Keratinocyte (primary cell): Measurements from ENCODE around the gene KIF5A. TPM values are rescaled to one million over a fixed set of nuclear protein-coding genes. Genes with fewer than 3 reads are reported as not detected.

ENCODE experiments used
- DNase-seq: peaks from one replicate; pipeline ENCODE4 v3.0.0-alpha.2; 2011; ENCODE audit warnings: low read depth, missing footprints, low spot score
- FAIRE-seq: peaks from 2 replicates; lab custom pipeline; 2011; peaks lifted over from hg19 to GRCh38; lab: Jason Lieb, UNC
- H2AFZ ChIP-seq: 2 replicates; pipeline ENCODE4 v1.6.0; 2012; ENCODE audit warnings: low read length, control low read depth, inconsistent platforms; ENCODE audit not compliant: control insufficient read depth
- H3K27ac ChIP-seq: 2 replicates; pipeline ENCODE4 v1.5.1; 2011; ENCODE audit warnings: low read length; ENCODE audit not compliant: control insufficient read depth, insufficient read depth
- H3K27me3 ChIP-seq: 3 replicates; pipeline ENCODE4 v1.6.0; 2011; ENCODE audit warnings: low read length; ENCODE audit not compliant: control insufficient read depth, insufficient read depth; ENCODE audit errors: extremely low read depth
- H3K36me3 ChIP-seq, 2 experiments: 2 replicates in 1 of 2; 3 replicates in 1 of 2; pipeline ENCODE4 v1.5.1; 2011; ENCODE audit warnings: low read length in 2 of 2, mild to moderate bottlenecking in 1 of 2; ENCODE audit not compliant: control insufficient read depth in 2 of 2, insufficient read depth in 2 of 2; ENCODE audit errors: extremely low read depth in 1 of 2
- H3K4me1 ChIP-seq: 3 replicates; pipeline ENCODE4 v1.5.1; 2011; ENCODE audit warnings: low read length; ENCODE audit not compliant: control insufficient read depth, insufficient read depth; ENCODE audit errors: extremely low read depth
- H3K4me2 ChIP-seq: 3 replicates; pipeline ENCODE4 v1.6.0; 2011; ENCODE audit warnings: low read depth, low read length; ENCODE audit not compliant: control insufficient read depth, insufficient read depth; ENCODE audit errors: extremely low read depth
- H3K4me3 ChIP-seq, 3 experiments: fragments of 200-600 bp in 1 of 3; sonication (generic) in 1 of 3; 2 replicates in 2 of 3; 3 replicates in 1 of 3; pipeline ENCODE4 v1.5.1; 2011 to 2016; ENCODE audit warnings: low read length in 3 of 3, mild to moderate bottlenecking in 3 of 3, control low read depth in 2 of 3, inconsistent platforms in 1 of 3, low read depth in 1 of 3, mixed read lengths in 1 of 3, mixed run types in 1 of 3, moderate library complexity in 1 of 3; ENCODE audit not compliant: control insufficient read depth in 2 of 3, insufficient read depth in 2 of 3; ENCODE audit errors: extremely low read depth in 1 of 3
- H3K79me2 ChIP-seq: 2 replicates; pipeline ENCODE4 v1.6.0; 2012; ENCODE audit warnings: low read length; ENCODE audit not compliant: control insufficient read depth, insufficient read depth
- H3K9ac ChIP-seq: 3 replicates; pipeline ENCODE4 v1.6.0; 2011; ENCODE audit warnings: low read length; ENCODE audit not compliant: control insufficient read depth, insufficient read depth; ENCODE audit errors: extremely low read depth
- H3K9me1 ChIP-seq: 3 replicates; pipeline ENCODE4 v1.6.0; 2011; ENCODE audit warnings: low read length; ENCODE audit not compliant: control insufficient read depth, insufficient read depth; ENCODE audit errors: extremely low read depth
- H3K9me3 ChIP-seq: 2 replicates; pipeline ENCODE4 v1.5.1; 2012; ENCODE audit warnings: low read depth, low read length; ENCODE audit not compliant: control insufficient read depth
- H4K20me1 ChIP-seq: 3 replicates; pipeline ENCODE4 v1.6.0; 2011; ENCODE audit warnings: low read length; ENCODE audit not compliant: control insufficient read depth, insufficient read depth; ENCODE audit errors: extremely low read depth
- EZH2 ChIP-seq: IDR thresholded peaks from one replicate; pipeline ENCODE4 v1.6.1; 2012; ENCODE audit warnings: inconsistent platforms, mild to moderate bottlenecking, low read length, moderate library complexity
- dilution Hi-C: fragments of 300-500 bp; cut with MboI; formaldehyde crosslinking; loops from one replicate; pipeline ENCODE4 v1.7.0; 2020; ENCODE audit warnings: low sequenced_read_pairs; ENCODE audit not compliant: extremely low pct_ligation_motif_present
- polyA plus RNA-seq, 5 experiments: library from polyadenylated mRNA; depleted of rRNA in 3 of 5; stranded (reverse) in 3 of 5; stranded (forward) in 1 of 5; unstranded in 1 of 5; fragments of >200 nt; gene quantifications; 1 replicate in 1 of 5; 2 replicates in 3 of 5; 3 replicates in 1 of 5; pipeline versions ENCODE4 v1.2.1 to v1.2.3, GENCODE V29; 2011 to 2012; ENCODE audit warnings: missing spikeins in 2 of 5, low read depth in 1 of 5, low replicate concordance in 1 of 5
- TF ChIP-seq, protein P1 (sequence below), 3 experiments: IDR thresholded peaks in 1 of 3; conservative IDR thresholded peaks in 1 of 3; optimal IDR thresholded peaks in 1 of 3; 2 replicates in 2 of 3; 3 replicates in 1 of 3; pipeline versions ENCODE3 to v1.5.1; 2011; ENCODE audit warnings: low read length in 3 of 3, mild to moderate bottlenecking in 3 of 3, moderate library complexity in 2 of 3, control low read depth in 1 of 3, inconsistent platforms in 1 of 3; ENCODE audit not compliant: insufficient read depth in 2 of 3; ENCODE audit errors: extremely low read depth in 1 of 3

KIF5A gene
- polyA plus RNA-seq, 1 donor (not counting 4 experiments of a cell fraction or from before 2014, with no cell fraction given), result 0.05 TPM

DNA sequence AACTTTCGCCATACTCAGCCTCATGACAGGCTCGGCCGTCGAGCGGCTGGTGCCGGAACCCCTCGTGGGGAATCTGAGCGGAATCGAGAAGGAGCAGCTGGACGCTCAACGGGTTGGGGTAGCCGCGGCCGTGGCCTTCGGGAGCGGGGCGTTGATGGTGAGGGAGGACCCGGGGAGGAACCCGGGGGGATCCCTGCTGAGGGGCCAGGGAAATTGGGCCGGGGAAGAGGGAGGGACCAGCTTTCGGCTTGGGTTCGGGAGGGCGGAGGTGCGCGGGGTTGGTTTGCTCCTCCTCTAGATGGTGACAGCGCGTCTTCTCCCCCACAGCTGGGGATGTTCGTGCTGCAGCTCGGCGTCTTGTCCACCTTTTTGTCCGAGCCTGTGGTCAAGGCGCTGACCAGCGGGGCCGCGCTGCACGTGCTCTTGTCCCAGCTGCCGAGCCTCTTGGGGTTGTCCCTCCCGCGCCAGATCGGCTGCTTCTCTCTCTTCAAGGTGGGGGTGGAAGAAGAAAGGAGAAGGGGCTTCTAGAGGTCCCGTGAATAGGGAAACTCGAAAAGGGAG lies 71.2 kb downstream of the KIF5A start:
- H3K4me3 ChIP-seq, result peak overlapping the region in 1 of 3 experiments; percentile 39

DNA sequence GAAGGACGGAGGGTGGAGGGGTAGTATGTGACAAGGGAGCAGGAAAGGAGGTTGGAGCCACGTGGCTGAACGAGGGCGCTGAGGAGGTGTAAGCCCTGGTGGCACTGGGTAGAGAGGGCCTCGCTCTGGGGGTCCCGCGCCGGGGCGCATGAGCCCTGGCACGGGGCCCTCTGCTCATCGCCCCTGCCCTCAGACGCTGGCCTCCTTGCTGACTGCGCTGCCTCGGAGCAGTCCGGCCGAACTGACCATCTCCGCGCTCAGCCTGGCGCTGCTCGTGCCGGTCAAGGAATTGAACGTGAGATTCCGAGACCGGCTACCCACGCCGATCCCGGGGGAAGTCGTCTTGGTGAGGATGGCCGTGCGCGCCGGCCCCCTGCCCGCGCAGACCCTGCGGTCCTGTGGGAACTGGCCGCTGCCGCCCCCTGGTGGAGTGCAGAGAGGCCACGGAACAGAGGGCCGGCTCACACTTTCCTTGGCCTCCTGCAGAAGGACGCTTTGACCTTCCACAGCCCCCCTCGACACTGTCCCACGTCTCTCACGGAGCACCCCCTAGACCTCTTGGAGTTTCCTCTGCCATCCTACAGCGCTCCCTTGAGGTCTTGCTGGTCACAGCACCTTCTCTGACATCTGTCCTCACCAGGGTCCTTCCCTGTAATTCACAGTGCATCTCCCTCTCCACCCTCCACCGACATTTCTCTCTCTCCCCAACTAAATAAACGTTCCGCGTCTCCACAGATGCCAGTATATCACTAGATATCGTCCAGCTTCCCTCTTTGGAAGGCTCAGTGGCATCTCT lies 71.9 kb downstream of the KIF5A start:
- TF ChIP-seq EZH2, result peak; percentile 85
- TF ChIP-seq, protein P1, sequence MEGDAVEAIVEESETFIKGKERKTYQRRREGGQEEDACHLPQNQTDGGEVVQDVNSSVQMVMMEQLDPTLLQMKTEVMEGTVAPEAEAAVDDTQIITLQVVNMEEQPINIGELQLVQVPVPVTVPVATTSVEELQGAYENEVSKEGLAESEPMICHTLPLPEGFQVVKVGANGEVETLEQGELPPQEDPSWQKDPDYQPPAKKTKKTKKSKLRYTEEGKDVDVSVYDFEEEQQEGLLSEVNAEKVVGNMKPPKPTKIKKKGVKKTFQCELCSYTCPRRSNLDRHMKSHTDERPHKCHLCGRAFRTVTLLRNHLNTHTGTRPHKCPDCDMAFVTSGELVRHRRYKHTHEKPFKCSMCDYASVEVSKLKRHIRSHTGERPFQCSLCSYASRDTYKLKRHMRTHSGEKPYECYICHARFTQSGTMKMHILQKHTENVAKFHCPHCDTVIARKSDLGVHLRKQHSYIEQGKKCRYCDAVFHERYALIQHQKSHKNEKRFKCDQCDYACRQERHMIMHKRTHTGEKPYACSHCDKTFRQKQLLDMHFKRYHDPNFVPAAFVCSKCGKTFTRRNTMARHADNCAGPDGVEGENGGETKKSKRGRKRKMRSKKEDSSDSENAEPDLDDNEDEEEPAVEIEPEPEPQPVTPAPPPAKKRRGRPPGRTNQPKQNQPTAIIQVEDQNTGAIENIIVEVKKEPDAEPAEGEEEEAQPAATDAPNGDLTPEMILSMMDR (optimal IDR thresholded peaks at IDR 0.05 in 1 of 3, IDR thresholded peaks at IDR 0.05 in 1 of 3, conservative IDR thresholded peaks at IDR 0.05 in 1 of 3; ENCODE audit: extremely low read depth in 1 of 3, insufficient read depth in 2 of 3, low read length in 3 of 3), result peak; percentile 61 to 98 (median 84)
- FAIRE-seq (no peak), DNase-seq (no peak)
- Histone ChIP-seq H3K9ac (no peak overlapping the region), H4K20me1 (peaks cover 3% of the 10 kb centered on the region), H2AFZ (no peak overlapping the region), H3K9me1 (no peaks in the 10 kb centered on the region), H3K36me3 (no peaks in the 10 kb centered on the region), H3K27ac (no peak overlapping the region), H3K9me3 (no peaks in the 10 kb centered on the region), H3K4me2 (peak overlapping the region; percentile 75), H3K4me3 (peak overlapping the region in 2 of 3 experiments; percentile 24 to 39), H3K79me2 (no peaks in the 10 kb centered on the region), H3K4me1 (peaks cover 17% of the 10 kb centered on the region), H3K27me3 (peaks cover 90% of the 10 kb centered on the region)
- dilution Hi-C loops, result no loop called here

More for the DNA sequence above, 71.2 kb downstream of the KIF5A start:
- no peak for DNase-seq
- Histone ChIP-seq H3K36me3 (no peaks in the 10 kb centered on the region), H3K4me2 (peak overlapping the region; percentile 75), H3K9me3 (no peaks in the 10 kb centered on the region), H3K79me2 (no peaks in the 10 kb centered on the region), H3K9ac (no peak overlapping the region), H3K27me3 (peaks cover 86% of the 10 kb centered on the region), H4K20me1 (peaks cover 3% of the 10 kb centered on the region), H3K9me1 (no peaks in the 10 kb centered on the region), H3K4me1 (peaks cover 17% of the 10 kb centered on the region), H2AFZ (no peak overlapping the region), H3K27ac (no peak overlapping the region)
- dilution Hi-C loops, result no loop called here
- TF ChIP-seq EZH2, result peak; percentile 98
- TF ChIP-seq, protein P1 (optimal IDR thresholded peaks at IDR 0.05 in 1 of 3, IDR thresholded peaks at IDR 0.05 in 1 of 3, conservative IDR thresholded peaks at IDR 0.05 in 1 of 3; ENCODE audit: extremely low read depth in 1 of 3, insufficient read depth in 2 of 3, low read length in 3 of 3), result no peak
- no peak for FAIRE-seq
